GM21360 (cell line): ENCODE data around the gene FADS6.

Experiments
- ATAC-seq: cut with Tn5 transposase; IDR thresholded peaks from one replicate; pipeline ENCODE4 v1.9.1; 2021; ENCODE audit warnings: mild to moderate bottlenecking, moderate library complexity; ENCODE audit not compliant: unreplicated experiment

Gene FADS6

DNA sequence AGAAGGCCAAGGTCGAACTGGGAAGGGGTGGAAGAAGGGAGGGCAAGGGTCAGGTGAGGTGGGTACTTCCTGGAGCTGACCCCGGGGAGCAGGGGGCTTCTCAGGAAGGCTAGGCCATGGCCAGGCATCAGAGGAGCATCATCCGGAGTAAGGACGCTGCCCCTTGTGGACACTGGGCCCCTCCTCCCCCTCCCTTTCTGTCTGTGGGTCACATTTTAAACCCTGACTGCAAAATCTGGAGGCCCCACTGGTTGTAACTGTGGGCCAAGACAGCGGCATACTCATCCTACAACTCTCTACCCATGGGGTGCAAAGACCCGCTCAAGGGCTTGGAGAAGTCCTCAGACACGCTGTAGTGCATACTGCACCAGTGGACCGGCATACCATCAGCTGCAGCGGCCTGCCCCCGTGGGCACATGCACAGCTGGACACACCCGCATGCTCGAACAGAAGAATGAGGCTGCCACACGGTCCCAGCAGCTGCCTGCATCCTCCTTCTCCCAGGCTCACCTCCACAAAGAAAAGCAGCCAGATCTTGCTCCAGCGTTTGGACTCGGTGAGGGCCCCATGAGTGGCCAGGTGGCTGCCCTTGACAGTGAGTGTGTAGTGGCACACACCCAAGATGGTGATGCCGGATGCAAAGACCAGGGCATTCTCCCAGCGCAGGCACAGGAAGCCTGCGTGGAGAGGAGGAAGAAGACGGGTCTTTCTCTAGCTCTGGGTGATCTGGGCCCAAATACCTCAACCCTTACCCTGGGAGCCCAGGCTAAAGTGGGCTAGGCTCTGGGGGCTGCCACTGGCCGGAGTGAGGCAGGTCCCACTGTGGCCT lies 1.2 kb downstream of the FADS6 start:
- ATAC-seq, result no peak

DNA sequence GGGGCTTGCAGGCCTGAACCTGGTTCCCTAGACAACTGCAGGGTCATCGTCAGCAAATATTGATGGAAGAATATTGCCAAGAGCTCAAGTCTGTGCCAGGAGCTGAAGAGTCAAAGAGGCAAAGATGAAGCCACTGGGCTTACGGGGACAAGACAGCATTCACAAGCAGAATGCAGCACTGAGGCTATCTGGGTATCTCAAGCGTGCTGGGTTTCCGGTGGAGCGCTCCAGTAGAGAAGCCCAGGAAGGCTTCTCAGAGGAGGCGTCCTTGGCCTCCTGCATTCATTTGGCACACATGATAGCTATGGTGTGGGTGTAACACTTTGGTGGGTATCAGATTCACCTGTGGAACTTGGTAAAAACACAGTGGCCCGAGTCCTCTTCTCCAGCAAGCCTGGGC lies 2.9 kb downstream of the FADS6 start:
- ATAC-seq, result no peak

DNA sequence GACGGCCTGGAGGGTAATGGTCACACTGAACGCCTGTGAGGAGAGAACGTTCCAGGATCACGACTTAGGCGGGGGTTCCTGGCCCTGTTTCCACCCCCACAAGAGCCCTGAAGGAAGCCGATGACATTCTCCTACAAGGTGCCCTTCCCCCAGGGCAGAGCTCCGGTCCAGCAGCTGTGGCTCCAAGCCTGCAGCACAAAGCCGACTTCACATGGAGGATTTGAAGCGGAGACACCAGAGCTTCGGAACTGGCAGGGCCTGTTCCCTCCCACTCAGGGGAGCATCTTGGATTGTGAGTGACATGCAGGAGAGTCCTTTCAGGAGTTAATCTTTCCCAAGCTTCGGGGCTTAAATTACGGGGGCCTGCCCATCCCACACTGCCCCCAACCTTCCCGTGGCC lies 5.0 kb downstream of the FADS6 start:
- ATAC-seq, result no peak

DNA sequence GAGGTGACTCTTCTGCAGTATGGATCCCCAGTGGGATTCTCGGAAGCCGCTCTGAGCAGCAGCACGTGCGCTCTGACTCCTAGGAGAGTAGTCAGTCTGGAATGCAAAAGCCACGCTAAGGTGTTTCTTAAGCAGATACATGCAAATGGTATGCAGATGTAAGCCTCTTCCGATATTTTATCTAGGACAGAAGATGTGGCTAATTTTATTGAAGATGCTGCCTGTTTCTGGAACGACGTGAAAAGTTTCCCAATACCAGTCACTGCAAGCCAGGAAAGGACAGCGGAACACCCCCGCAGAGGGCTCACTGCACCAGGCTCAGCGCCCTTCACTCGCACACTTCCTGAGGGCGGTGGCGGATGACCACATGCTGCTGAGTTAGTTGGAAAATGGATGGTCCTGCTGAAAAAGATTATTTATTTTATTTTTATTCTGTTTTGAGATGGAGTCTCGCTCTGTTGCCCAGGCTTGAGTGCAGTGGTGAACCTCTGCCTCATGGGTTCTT lies 10.1 kb downstream of the FADS6 start:
- ATAC-seq, result no peak

DNA sequence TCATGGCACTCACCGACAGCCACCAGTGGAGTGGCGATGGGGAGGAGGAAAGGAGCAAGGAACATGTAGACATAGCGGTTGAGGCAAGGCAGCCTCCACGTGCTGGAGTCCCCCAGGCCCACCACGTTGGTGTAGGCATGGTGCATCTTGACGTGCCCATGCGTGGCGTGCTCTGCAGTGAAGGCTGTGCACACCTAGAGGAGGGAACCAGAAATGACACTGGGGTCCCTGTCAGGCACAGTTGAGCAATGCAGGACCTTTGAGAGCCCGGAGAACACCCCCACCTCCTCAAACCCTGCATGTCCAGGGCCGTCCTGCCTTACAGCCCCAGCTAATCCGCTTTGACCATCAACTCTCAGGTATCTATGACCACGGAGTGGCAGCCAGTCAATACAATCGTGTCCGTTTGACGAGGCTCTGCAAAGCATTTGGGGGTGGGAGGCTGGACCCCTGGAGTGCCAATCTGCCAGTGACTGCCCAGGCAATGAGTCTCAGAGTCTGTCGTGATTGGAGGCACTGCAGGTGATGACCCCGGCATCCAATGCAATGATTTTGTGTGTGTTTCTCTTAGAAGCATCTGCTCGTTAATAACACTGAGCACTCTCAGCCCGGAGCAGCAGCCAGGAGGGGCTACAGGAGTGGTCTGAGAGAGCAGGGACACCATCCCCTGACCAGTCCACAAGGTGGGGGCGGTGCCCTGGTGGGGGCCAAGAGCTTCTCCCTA lies 10.8 kb downstream of the FADS6 start:
- no peak for ATAC-seq

DNA sequence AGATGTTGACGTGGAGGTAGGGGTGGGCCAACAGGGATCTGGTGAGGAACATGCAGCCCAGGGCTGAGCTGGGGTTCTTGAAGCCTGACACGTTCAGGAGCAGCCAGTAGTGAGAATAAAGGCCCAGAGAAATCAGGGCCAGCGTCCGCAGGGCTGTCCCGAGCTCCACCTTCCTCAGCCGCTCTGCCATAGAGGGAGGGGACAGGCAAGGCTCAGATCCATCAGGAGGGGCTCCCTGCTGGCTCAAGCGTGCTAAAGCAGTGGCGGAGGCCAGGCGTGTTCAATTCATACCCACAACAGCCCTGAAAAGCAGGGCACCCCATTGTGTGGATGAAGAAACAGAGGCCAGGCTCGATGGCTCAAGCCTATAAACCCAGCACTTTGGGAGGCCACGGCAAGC lies 12.4 kb downstream of the FADS6 start:
- no peak for ATAC-seq

DNA sequence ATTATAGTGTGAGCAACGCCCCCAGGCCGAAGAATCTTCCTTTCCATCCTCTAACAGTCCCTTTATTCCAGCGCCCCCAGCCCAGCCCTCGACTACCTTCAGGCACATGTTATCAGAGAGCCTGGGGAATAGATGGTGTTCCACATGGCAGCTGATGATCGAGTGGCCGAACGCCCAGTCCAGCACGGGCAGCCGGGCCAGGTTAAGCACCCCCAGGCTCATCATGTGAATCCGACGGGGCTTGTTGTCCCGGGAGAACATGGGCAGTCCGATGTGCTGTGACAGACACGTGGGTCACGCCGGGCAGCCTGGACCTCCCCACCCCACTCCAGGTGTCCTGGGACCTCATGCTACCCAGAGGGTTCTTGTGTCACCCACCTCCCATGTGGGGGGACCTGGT lies 14.1 kb downstream of the FADS6 start:
- ATAC-seq, result no peak

DNA sequence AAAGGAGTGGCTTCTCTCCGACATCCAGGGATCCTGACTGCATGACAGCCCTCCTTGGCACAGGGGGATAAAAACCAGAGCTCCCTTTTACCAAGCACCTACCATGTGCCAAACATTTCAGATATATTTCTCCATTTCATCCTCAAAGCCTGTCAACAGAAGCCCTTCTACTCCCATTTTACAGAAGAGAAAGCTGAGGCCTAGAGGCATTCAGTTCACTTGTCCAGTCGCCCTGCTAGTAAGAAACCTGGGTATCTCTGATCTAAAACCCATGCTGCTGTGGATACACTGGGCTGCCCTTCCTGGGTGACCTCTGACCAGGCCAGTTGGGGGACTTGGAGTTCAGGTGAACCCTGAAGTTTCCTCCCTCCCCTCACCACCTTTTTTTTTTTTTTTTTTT lies 14.8 kb downstream of the FADS6 start:
- ATAC-seq, result no peak

DNA sequence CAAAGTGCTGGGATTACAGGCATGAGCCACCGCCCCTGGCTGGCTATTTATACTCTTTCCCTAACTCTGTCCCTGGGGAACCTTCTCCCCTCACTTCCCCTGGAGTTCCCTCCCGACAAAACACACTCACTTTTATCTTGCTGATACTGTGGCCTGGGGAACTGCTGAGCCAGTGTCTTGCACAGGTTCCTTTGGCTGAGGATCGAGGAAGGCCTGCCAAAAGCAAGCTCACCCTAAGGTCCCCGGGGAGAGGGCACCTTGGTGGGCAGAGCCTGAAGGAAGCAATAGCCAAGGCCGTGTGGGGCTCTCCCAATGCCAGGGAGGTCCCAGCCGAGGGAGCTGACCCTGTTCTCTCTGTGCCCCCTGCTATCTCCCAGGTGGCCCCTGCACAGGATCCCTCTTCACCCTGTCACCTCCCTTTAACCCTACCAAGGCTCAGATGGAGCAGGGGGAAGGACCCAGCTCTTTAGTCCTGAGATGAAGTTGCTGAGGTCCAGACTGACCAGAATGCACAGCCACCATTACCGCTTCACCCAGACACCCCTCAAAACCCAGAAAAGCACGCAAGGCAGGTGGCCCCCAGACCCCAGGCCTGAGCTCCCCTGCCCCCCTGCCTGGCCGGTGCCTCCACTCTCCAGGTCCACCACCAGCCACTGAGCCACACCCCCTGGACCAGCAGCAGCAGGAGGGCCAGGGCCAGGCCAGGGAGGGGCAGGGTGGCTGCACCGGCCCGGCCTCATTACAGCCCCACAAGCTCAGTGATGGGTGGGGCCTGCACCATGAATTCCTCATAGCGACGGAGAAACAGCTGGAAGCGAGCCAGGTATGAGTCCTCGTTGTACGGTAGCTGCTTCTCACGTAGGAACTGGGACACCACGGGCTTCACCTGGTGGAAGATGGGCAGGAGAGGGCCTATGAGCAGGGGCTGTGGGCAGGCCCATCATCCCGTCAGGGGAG lies 15.6 kb downstream of the FADS6 start:
- ATAC-seq, result no peak

DNA sequence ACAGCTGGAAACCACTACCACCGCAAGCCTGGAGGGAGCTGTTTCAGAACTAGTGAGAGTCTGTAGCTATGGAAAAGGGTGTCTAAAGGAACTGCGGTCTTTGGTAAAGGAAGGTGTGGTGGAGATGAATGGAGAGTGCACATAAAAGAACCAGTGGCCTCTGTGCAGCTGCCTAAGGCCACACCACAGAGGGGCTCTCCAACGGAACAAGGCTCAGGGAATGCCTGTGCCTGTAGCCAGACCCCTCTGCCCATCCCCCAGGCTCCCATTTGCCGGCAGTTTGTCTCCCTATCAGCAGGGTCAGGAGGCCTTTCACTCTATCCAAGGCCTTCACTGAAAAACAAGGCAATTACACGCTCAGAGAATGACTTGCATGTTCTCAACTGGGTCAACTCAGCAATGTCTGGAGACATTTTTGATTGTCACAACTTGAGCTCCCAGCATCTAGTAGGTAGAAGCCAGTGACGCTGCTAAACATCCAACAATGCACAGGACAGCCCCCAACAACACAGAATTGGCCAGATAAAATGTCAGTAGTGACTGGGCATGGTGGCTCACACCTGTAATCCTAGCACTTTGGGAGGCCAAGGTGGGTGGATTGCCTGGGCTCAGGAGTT lies 17.3 kb downstream of the FADS6 start:
- no peak for ATAC-seq

DNA sequence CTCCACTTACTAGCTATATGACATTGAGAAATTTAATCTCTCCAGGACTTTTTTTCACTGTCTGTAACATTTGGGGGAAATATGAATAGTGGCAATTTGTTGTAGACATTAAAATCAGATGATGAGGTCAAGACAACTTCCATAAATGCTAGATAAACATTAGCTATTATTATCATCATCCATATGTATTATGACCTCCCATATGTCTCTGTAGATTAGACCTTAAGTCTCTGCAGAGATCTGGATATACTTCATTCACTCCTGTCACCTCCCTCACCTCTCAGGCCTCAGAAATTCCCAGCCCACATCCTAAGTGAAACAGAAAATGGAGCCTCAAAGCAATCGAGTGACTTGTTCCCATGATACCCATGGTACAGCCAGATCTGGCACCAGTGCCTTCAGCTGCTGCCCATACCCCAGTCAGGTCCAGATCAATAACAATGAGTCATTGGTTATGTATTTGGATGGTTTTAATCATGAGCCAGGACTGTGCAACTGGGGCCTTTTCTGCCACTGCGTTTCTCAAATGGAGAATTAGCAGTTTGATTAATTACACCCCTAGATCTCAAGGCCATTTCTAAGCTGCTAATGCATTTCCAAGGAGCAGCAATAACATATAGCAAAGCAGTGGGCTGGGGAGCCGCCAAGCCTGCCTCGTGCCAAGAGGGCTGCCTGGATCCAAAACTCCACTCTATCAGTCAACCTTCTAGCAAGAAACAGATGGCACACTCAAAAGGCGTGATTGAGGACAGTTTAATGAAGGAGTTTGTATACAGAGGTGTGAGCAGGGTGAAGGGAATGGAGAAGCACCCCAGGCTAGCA lies 18.1 kb downstream of the FADS6 start:
- ATAC-seq, result no peak

DNA sequence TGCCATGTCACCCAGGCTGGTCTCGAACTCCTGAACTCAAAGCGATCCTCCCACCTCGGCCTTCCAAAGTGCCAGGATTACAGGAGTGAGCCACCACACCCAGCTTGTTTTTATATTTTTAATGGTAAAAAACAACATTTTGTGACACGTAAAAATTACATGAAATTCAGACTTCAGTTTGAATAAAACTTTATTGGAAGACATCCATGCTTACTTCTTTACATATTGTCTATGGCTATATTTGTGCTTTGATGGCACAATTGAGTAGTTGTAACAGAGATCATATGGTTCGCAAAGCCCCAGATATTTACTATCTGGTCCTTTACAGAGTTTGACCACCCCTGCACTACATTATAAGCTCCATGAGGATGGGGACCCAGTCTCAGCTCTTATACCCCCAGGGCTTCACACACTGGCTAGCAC lies 18.8 kb downstream of the FADS6 start:
- ATAC-seq, result no peak

DNA sequence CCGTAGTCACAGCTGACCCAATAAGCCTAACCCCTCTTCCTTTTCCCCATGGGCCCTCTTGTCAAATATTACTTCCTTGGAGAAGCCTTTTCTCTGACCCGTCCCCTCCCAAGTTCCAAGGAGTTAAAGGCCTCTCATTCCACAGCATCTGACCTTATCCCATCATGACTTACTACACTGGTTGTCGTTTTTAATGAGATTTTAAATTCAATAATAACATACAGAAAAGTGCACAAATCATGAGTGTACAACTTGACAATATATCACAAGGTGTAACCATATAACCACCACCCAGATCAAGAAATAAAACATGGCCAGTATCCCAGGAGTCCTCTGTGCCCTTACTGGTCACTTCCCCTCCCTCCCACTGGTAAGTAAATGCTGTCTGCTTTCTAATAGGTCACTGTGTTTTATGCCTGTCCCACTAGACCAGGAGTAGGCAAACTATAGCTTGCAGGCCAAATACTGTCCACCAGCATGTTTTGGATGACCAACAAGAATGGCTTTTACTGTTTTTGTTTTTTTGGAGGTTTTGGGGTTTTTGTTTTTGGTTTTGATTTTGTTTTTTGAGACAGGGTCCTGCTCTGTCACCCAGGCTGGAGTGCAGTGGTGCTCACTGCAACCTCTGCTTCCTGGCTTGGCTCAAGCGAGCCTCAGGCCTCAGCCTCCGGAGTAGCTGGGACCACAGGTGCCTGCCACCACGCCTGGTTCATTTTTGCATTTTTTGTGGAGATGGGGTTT lies 19.4 kb downstream of the FADS6 start:
- ATAC-seq, result no peak

DNA sequence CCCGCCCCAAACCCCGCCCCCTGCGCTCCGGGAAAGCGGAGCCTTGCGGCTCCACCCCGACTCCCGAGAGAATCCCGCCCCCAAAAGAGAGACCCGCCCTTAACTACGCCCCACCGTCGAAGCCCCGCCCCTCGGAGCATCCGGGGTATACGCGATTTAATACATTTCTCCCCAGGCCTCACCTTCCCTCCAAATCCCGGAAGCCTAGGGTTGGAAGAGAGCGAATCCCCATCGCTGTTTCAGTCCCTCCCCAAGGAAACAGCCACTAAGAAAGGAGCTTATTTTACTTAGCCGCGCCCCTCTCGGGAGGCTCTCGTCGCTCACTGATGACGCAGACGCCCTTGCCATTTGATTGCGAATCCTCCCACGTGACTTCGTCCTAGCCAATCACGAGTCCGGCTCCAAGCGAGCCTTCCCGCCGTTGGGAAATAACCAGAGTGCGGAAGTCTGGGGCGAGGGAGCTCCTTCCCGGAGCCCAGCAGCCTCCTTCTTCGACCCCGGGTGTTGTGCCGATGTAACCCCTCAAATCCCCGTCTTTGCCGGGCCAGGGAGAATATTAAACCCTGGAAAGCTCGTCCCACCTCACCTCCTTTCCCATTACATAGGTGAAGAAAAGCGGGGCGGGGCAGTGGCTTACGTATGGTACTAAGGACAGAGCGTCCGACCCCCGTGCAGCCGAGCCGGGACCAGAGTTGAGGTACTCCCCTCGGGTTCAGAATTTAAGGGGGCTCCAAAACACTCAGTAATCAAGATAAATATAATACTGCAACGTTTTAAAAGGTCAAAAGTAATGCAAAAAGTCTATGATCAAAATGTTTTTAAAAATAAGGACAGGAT lies 20.2 kb downstream of the FADS6 start:
- peak; percentile 84 for ATAC-seq

DNA sequence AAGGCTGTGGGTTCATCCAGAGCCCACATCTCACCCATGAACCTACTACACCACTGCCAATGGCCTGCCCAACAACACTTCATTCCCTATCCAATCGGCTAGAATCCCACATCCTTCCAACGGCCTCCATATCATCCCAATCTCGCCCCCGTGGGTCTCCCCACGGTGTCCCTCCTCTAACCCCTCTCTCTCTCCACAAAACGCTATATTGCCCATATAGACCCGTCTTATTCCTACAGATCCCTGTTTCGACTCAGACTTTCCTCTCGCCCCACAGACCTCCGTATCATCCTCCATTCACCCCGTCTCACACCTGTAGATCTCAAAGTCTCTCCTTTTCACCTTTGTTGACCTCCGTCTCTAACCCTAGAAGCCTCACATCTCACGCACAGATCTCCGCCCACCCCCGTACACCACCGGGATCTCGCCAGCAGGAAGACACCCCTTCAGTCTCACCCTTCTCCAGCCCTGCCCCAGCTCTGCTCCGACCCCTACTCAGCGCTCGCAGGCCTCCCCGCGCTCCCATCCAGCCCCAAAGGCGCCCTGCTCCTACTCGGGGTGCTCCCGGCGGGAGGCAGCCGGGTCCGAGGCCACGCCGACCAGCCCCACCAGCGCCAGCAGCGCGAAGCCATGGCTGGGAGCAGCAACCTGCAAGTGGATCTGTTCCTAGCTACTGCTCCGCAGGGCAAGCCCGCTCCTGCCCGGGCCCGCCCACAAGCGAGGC lies 21.0 kb downstream of the FADS6 start, which contains the start of gene FDXR:
TSS of gene FDXR (minus strand) at position 682 of the 724 bp plus-strand sequence. CDS start at position 632, 50 bp downstream.
- ATAC-seq, result no peak

DNA sequence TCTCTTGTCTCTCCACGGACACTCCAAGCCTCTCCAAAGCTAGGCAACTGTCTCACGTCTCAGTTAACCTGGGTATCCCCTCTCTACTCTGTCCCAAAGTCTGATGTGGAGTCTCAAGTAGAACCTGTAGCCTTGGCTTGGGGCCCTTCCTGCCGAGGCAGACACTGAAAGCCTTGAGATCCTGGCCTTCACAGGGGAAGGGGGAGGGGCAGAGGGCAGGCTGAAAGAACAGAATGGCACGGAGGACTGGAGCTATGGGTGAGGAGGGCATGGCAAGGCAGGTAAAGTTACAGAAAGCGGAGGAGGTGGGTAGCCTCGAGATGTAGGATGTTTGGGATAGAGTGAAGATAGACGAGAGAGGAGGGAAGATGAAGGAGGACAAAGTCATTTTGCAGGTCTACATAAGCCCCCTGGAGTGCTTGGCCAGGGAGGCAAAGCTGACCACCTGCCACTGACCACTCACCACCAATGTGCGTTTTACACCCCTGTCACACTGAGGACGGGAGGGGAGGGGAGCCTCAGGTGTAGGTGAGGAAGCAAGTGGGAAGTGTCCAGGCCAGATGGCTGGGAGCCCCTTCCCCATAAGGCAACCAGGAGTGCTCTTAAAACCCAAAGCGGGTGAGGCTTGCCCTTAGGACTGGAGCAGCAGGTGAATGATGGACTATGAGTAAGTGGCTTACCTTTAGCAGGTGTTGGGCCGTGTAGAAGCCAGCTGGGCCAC lies 21.9 kb downstream of the FADS6 start:
- no peak for ATAC-seq

DNA sequence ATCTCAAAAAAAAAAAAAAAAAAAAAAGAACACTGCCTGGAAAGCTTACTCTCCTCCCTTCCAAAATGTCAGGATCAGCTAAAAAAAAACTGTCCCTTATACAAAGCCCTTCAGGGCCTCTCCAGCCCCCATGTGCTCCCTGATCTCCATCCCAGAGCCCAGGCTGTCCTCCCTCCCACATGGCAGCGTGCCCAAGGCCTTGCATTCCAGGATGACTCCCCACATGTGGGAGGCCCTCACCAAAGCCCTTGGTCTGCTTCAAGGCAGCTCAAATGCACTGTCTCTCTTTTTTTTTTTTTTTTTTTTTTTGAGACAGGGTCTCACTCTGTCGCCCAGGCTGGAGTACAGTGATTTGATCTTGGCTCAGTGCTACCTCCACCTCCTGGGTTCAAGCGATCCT lies 22.9 kb downstream of the FADS6 start:
- no peak for ATAC-seq
